HL-60 (cell line): ENCODE data around the gene PARP6.

ENCODE experiments used
- DNase-seq, 2 experiments: peaks; one replicate each; pipeline ENCODE4 v3.0.0-alpha.2; 2010 to 2020; ENCODE audit warnings: low read depth in 1 of 2, low spot score in 1 of 2
- H3K27ac ChIP-seq: fragments of 250-450 bp; sonication (Bioruptor Pico); replicated peaks from 2 replicates; pipeline ENCODE4 v1.5.1; 2020; ENCODE audit warnings: mild to moderate bottlenecking, moderate library complexity
- H3K27me3 ChIP-seq: fragments of 250-450 bp; sonication (Bioruptor Pico); 2 replicates; pipeline ENCODE4 v1.5.1; 2021; ENCODE audit warnings: mild to moderate bottlenecking, moderate library complexity; ENCODE audit not compliant: insufficient read depth, poor library complexity, severe bottlenecking
- H3K4me3 ChIP-seq: replicated peaks from 2 replicates; pipeline ENCODE4 v1.5.1; 2011; ENCODE audit warnings: mild to moderate bottlenecking, control low read depth, low read length; ENCODE audit not compliant: insufficient read depth
- CTCF ChIP-seq: IDR thresholded peaks from one replicate; pipeline ENCODE4 v1.5.1; 2011; ENCODE audit warnings: low read length, control low read depth, inconsistent platforms; ENCODE audit not compliant: insufficient read depth
- GABPA ChIP-seq: IDR thresholded peaks from 2 replicates; pipeline ENCODE4 v1.6.1; 2012; ENCODE audit warnings: low read depth
- POLR2AphosphoS5 ChIP-seq: IDR thresholded peaks from 2 replicates; pipeline ENCODE4 v1.6.1; 2012; ENCODE audit warnings: low read depth
- REST ChIP-seq: IDR thresholded peaks from 2 replicates; pipeline ENCODE4 v1.6.1; 2012; ENCODE audit warnings: low read depth; ENCODE audit not compliant: insufficient replicate concordance
- SPI1 ChIP-seq: IDR thresholded peaks from 2 replicates; pipeline ENCODE4 v1.6.1; 2012; ENCODE audit warnings: low read depth, mild to moderate bottlenecking, borderline replicate concordance

PARP6 gene

GRCh38 chr15:72202801-72203506 is 69.4 kb downstream of the PARP6 start:
- Histone ChIP-seq H3K27me3 (no peaks in the 10 kb centered on the region), H3K4me3 (no peak overlapping the region), H3K27ac (peak overlapping the region; percentile 26; the same call in 1 of the 2 replicates)
- TF ChIP-seq POLR2AphosphoS5 (no peak), CTCF (no peak), SPI1 (no peak), GABPA (no peak), REST (no peak)
- peak in 1 of 2 experiments; percentile 11 for DNase-seq

- H3K27me3 ChIP-seq, result no peaks in the 10 kb centered on the region
- DNase-seq, result no peak
Observed at GRCh38 chr15:72202302-72202701, 70.1 kb downstream of the PARP6 start.

More at GRCh38 chr15:72202302-72202701, 70.1 kb downstream of the PARP6 start:
- no peak overlapping the region for H3K27ac ChIP-seq
- no peak overlapping the region for H3K4me3 ChIP-seq
- TF ChIP-seq CTCF, result no peak
- no peak for TF ChIP-seq REST
- TF ChIP-seq SPI1, result no peak
- TF ChIP-seq POLR2AphosphoS5, result no peak
- TF ChIP-seq GABPA, result no peak
